Measurements from ENCODE around the gene GNAZ.
"Not testable (repeated sequence)": the region's sequence is repeated elsewhere in the genome, so short reads cannot be mapped to it uniquely, and the experiment has no call there.

GNAZ gene

DNA sequence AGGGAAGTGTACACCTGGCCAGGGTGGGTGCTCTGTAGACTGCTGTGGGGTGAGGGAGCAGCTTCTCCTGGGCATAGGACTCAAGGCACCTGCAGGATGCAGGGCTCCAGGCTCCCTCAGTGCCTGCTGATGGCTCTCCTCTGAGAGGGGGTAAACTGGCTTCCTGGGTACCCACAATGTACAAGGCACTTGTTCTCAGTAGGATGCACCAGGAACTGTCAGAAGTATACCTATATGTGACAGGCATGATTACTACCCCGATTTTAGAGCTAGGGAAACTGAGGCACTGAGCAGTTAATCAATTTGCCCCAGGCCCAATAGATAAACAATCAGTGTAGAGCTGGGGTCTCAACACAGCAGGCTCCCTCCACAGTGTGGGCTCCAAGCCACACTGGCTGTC lies 31.4 kb upstream of the GNAZ start:
- in situ Hi-C loops (cut with MboI; ENCODE audit: low pct_unique_long_range_greater_than_20kb, low sequenced_read_pairs) = no loop called here
- DNase-seq = no peak

- DNase-seq = no peak
- in situ Hi-C loops (cut with MboI; ENCODE audit: low pct_unique_long_range_greater_than_20kb, low sequenced_read_pairs) = no loop called here
Measured at GRCh38 chr22:23042179-23042578, 28.1 kb upstream of the GNAZ start.

DNA sequence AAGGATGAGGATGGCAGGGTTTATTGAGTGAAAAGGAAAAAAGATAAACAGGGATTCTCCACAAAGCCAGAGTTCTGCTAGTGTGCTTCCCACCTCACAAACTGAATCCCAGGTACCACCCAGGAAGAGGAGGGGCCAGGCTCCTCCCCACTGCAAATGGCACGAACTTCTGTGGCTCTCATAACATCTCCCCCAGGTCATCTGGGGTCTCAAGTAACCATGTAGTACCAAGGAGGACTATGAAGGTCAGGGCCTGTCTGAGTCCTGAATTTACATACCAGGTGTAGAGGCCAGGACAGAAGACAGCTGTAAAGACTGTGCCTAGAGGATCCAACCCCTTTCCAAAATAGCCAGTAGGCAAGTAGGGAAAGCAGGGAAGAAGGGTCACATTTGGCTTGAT lies 25.7 kb upstream of the GNAZ start:
- no peak for DNase-seq
- in situ Hi-C loops (cut with MboI; ENCODE audit: low pct_unique_long_range_greater_than_20kb, low sequenced_read_pairs) = no loop called here

- DNase-seq = no peak
- in situ Hi-C loops (cut with MboI; ENCODE audit: low pct_unique_long_range_greater_than_20kb, low sequenced_read_pairs) = no loop called here
Measured at GRCh38 chr22:23045461-23045860, 24.9 kb upstream of the GNAZ start.

- in situ Hi-C loops (cut with MboI; ENCODE audit: low pct_unique_long_range_greater_than_20kb, low sequenced_read_pairs) = no loop called here
- no peak for DNase-seq
Measured at GRCh38 chr22:23047265-23047664, 23.1 kb upstream of the GNAZ start.

- DNase-seq = no peak
- in situ Hi-C loops (cut with MboI; ENCODE audit: low pct_unique_long_range_greater_than_20kb, low sequenced_read_pairs) = no loop called here
Measured at GRCh38 chr22:23047742-23048141, 22.6 kb upstream of the GNAZ start.

DNA sequence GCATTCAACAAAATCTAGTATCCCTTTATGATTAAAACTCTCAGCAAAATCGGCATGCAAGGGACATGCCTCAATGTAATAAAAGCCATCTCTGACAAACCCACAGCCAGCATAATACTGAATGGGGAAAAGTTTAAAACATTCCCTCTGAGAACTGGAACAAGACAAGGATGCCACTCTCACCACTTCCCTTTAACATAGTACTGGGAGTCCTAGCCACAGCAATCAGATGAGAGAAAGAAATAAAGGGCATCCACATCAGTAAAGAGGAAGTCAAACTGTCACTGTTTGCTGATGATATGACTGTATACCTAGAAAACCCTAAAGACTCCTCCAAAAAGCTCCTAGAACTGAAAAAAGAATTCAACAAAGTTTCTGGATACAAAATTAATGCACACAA lies 19.8 kb upstream of the GNAZ start:
- DNase-seq = peak; percentile 39
- in situ Hi-C loops (cut with MboI; ENCODE audit: low pct_unique_long_range_greater_than_20kb, low sequenced_read_pairs) = not testable (repeated sequence)

- DNase-seq = no peak
- in situ Hi-C loops (cut with MboI; ENCODE audit: low pct_unique_long_range_greater_than_20kb, low sequenced_read_pairs) = no loop called here
Measured at GRCh38 chr22:23053051-23053707, 17.1 kb upstream of the GNAZ start.

GRCh38 chr22:23053912-23054530 lies 16.3 kb upstream of the GNAZ start:
- in situ Hi-C loops (cut with MboI; ENCODE audit: low pct_unique_long_range_greater_than_20kb, low sequenced_read_pairs) = no loop called here
- DNase-seq = no peak

DNA sequence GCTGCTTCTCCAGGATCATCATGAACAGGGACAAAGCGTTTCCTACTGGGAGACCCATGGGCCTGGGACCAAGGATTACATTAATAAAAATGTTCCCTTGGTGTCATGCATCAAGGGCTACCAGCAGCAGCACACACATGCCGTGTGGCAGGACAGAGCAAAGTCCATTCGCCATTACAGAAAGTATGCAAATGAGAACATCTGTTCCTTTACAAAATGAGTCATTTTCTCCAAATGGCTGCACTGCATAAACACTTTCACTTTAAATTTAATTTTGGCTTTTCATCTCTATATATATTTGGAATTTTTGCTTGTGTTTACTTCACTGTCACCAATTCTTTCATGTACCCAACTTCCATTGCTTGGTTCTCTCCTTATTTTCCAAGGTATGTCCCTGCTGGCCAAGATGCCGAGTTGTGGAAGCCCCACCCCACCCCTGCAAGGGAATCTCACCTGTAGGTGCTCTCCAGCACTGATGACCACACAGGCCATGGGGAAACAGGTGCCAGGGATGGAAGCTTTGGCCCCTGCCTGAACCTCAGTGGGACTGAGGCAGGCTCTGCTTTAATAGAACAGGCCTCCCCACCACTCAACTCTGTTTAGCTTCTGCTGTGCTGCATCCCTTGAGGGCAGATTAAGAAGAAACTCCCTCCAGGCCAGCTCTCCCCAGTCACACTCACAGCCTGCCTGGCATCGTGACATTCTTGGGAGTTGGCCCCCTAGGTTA lies 15.6 kb upstream of the GNAZ start:
- in situ Hi-C loops (cut with MboI; ENCODE audit: low pct_unique_long_range_greater_than_20kb, low sequenced_read_pairs) = no loop called here
- DNase-seq = no peak

DNA sequence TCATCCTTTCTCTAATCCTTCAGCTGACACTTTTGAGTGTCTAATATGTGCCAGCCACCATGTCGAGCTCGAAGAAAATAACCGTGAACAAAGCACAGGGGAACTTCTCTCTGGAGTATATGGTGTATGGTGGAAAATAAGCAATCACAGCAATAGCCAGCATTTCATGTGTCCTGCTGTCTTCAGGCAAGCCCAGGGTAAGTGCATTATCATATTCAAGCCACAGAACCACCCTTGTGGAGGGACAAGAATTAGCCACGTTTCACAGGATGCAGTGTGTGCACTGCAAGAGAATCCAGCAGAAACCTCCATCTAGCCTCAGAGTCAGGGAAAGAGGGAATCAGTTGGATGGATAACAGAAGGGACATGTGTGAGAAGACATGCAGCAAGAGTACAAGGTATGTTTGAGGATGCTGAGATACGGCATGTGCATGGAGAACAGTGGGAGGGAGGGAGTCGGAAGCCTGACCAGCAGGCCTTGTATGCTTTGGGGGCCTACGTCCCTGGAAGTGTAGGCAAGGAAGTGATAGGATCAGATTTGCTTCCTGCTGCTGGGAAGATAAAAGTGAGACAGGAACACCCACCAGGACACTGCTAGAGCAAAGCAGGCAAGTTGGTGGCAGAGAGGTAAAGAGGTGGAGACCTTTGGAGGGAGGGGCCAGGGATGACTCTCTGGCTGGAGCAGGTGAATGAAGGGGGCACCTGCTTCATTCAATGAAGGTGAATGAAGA lies 14.7 kb upstream of the GNAZ start:
- in situ Hi-C loops (cut with MboI; ENCODE audit: low pct_unique_long_range_greater_than_20kb, low sequenced_read_pairs) = no loop called here
- no peak for DNase-seq

GRCh38 chr22:23057331-23057730 lies 13.0 kb upstream of the GNAZ start:
- in situ Hi-C loops (cut with MboI; ENCODE audit: low pct_unique_long_range_greater_than_20kb, low sequenced_read_pairs) = no loop called here
- DNase-seq = no peak

- no peak for DNase-seq
- in situ Hi-C loops (cut with MboI; ENCODE audit: low pct_unique_long_range_greater_than_20kb, low sequenced_read_pairs) = no loop called here
Measured at GRCh38 chr22:23058063-23058462, 12.3 kb upstream of the GNAZ start.

GRCh38 chr22:23058481-23059283 lies 11.6 kb upstream of the GNAZ start:
- in situ Hi-C loops (cut with MboI; ENCODE audit: low pct_unique_long_range_greater_than_20kb, low sequenced_read_pairs) = no loop called here

DNA sequence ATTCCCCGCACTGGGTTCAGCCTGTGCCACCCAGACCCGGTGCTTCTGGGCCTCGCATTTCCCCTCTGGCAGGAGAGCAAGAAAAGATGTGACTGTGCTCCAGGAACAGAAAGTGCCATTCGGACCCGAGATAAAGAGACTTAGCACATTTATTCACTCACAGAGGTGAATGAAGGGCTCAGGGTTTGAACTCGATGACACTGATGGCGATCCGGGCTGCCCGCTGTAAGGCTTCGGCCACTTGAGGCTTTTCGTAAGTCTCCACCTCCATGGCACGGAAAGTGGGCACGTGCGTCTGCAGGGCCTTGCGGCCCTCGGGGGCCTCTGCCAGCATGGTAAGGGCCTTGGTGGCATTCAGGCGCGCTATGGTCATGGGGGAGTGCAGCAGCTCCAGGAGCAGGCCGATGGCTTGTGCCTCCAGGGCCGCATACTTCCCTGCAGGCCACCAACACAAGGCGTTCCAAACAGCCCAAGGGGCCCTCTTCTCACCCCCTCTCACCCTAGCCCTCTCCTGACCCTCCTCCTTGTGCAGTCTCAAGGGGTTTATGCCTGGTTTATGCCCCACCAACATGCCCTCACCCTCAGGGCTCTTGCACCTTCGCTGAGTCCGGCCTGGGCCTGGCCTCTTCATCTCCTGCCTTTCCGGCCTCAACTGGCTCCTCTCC lies 10.9 kb upstream of the GNAZ start:
- in situ Hi-C loops (cut with MboI; ENCODE audit: low pct_unique_long_range_greater_than_20kb, low sequenced_read_pairs) = no loop called here
- DNase-seq = no peak

More at GRCh38 chr22:23058481-23059283, 11.6 kb upstream of the GNAZ start:
- DNase-seq = no peak

GRCh38 chr22:23060612-23061400 lies 9.5 kb upstream of the GNAZ start:
- no peak for DNase-seq
- in situ Hi-C loops (cut with MboI; ENCODE audit: low pct_unique_long_range_greater_than_20kb, low sequenced_read_pairs) = no loop called here

GRCh38 chr22:23061471-23062280 lies 8.6 kb upstream of the GNAZ start:
- no peak for DNase-seq
- in situ Hi-C loops (cut with MboI; ENCODE audit: low pct_unique_long_range_greater_than_20kb, low sequenced_read_pairs) = no loop called here

All from KBM-7 (cell line).